ENCODE data around the gene FLRT1.

DNA sequence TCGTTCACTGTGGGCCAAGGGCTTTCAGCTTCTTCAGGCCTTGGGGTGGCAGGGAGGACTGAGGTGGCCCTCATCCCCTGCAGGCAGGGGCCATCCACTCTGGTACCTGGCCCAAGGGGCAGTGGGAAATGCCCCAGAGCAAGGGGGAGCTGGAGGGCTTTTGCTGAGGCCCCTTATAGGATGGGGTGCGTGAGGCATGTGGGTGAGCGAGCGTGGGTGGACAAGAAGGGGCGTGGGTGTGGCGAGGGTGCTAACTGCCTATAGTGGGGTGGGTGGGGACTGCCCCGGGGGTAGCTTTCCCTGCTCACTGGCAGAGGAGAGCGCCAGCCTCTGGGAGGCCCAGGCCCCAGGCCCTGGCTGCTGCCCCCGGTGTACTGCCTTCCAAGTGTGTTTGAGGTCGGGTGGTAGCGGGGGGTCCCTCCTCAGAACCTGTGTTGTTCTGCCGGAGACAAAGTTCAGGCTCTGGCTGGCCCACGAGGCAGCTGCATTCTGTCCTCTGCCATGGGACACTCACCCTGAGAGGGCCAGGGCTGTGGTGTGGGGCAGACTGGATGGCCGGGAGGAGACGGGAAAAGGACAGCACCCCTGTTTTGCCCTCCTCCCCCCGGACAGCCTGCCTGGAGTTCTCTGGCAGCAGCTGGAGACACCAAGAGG lies 3.4 kb downstream of the FLRT1 start:
- no peak for TF ChIP-seq POLR2AphosphoS5 (IDR thresholded peaks at IDR 0.05)
- TF ChIP-seq, protein P1, sequence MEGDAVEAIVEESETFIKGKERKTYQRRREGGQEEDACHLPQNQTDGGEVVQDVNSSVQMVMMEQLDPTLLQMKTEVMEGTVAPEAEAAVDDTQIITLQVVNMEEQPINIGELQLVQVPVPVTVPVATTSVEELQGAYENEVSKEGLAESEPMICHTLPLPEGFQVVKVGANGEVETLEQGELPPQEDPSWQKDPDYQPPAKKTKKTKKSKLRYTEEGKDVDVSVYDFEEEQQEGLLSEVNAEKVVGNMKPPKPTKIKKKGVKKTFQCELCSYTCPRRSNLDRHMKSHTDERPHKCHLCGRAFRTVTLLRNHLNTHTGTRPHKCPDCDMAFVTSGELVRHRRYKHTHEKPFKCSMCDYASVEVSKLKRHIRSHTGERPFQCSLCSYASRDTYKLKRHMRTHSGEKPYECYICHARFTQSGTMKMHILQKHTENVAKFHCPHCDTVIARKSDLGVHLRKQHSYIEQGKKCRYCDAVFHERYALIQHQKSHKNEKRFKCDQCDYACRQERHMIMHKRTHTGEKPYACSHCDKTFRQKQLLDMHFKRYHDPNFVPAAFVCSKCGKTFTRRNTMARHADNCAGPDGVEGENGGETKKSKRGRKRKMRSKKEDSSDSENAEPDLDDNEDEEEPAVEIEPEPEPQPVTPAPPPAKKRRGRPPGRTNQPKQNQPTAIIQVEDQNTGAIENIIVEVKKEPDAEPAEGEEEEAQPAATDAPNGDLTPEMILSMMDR (IDR thresholded peaks at IDR 0.05): no peak
